HepG2 (cell line): Measurements from ENCODE around the gene CCS. TPM values are rescaled to one million over a fixed set of nuclear protein-coding genes. Genes with fewer than 3 reads are reported as not detected.

Experiments
- ARID2 ChIP-seq: sonication (generic); formaldehyde crosslinking; IDR thresholded peaks from 2 replicates; pipeline ENCODE4 v1.8.1; 2022; ENCODE audit warnings: mild to moderate bottlenecking, missing genetic modification reagents, borderline replicate concordance
- BRCA1 ChIP-seq: sonication (generic); formaldehyde crosslinking; IDR thresholded peaks from 2 replicates; pipeline ENCODE4 v1.4.0; 2020; ENCODE audit warnings: missing genetic modification reagents
- DNMT3B ChIP-seq: conservative IDR thresholded peaks from 2 replicates; pipeline ENCODE4 v1.6.1; 2016; ENCODE audit warnings: missing biosample characterization, control low read depth
- DZIP1 ChIP-seq: sonication (generic); formaldehyde crosslinking; IDR thresholded peaks from 2 replicates; pipeline ENCODE4 v1.5.0; 2020; ENCODE audit warnings: mild to moderate bottlenecking, missing genetic modification reagents
- FOXO4 ChIP-seq: sonication (generic); formaldehyde crosslinking; conservative IDR thresholded peaks from 2 replicates; pipeline ENCODE4 v1.8.1; 2023; ENCODE audit warnings: missing genetic modification reagents
- KDM2A ChIP-seq: sonication (generic); formaldehyde crosslinking; IDR thresholded peaks from 2 replicates; pipeline ENCODE4 v1.4.0; 2020; ENCODE audit warnings: low read depth, missing genetic modification reagents, borderline replicate concordance
- POGZ ChIP-seq: sonication (generic); formaldehyde crosslinking; IDR thresholded peaks from 2 replicates; pipeline ENCODE4 v1.4.0; 2020; ENCODE audit warnings: mild to moderate bottlenecking, missing genetic modification reagents
- RAD21 ChIP-seq: fragments of 450-650 bp; formaldehyde crosslinking; IDR thresholded peaks from 2 replicates; pipeline ENCODE4 v1.5.0; 2020; ENCODE audit warnings: mild to moderate bottlenecking
- REPIN1 ChIP-seq: sonication (generic); formaldehyde crosslinking; IDR thresholded peaks from 2 replicates; pipeline ENCODE4 v1.8.0; 2022; ENCODE audit warnings: missing genetic modification reagents, low read depth, mild to moderate bottlenecking, borderline replicate concordance
- STAG1 ChIP-seq: sonication (generic); formaldehyde crosslinking; IDR thresholded peaks from 2 replicates; pipeline ENCODE4 v1.4.0; 2020; ENCODE audit warnings: missing genetic modification reagents
- TBX3 ChIP-seq: fragments of 450-650 bp; IDR thresholded peaks from 2 replicates; pipeline ENCODE4 v1.6.1; 2017; ENCODE audit warnings: antibody characterized with exemption, mild to moderate bottlenecking, inconsistent platforms, borderline replicate concordance
- TOPORS ChIP-seq: sonication (generic); formaldehyde crosslinking; IDR thresholded peaks from 2 replicates; pipeline ENCODE4 v1.8.0; 2023; ENCODE audit warnings: mild to moderate bottlenecking, missing genetic modification reagents
- ZBTB14 ChIP-seq: sonication (generic); formaldehyde crosslinking; IDR thresholded peaks from 2 replicates; pipeline ENCODE4 v1.4.0; 2020; ENCODE audit warnings: missing genetic modification reagents
- ZFAT ChIP-seq: sonication (generic); formaldehyde crosslinking; conservative IDR thresholded peaks from 2 replicates; pipeline ENCODE4 v1.8.1; 2023; ENCODE audit warnings: missing genetic modification reagents, inconsistent platforms
- ZHX1 ChIP-seq: sonication (generic); formaldehyde crosslinking; IDR thresholded peaks from 2 replicates; pipeline ENCODE4 v1.8.1; 2022; ENCODE audit warnings: low read depth, mild to moderate bottlenecking, missing genetic modification reagents
- ZMYM2 ChIP-seq: sonication (generic); formaldehyde crosslinking; IDR thresholded peaks from 2 replicates; pipeline ENCODE4 v1.8.0; 2022; ENCODE audit warnings: mild to moderate bottlenecking, missing genetic modification reagents
- ZNF569 ChIP-seq: sonication (generic); formaldehyde crosslinking; IDR thresholded peaks from 2 replicates; pipeline ENCODE4 v1.5.0; 2020; ENCODE audit warnings: mild to moderate bottlenecking, missing genetic modification reagents, moderate library complexity, borderline replicate concordance
- ZNF674 ChIP-seq: sonication (generic); formaldehyde crosslinking; IDR thresholded peaks from 2 replicates; pipeline ENCODE4 v1.5.0; 2020; ENCODE audit warnings: low read depth, mild to moderate bottlenecking, missing genetic modification reagents
- ZNF7 ChIP-seq: IDR thresholded peaks from 2 replicates; pipeline ENCODE4 v1.6.1; 2016; ENCODE audit warnings: missing biosample characterization, missing genetic modification reagents
- ZSCAN25 ChIP-seq: sonication (generic); formaldehyde crosslinking; IDR thresholded peaks from 2 replicates; pipeline ENCODE4 v1.8.0; 2022; ENCODE audit warnings: mild to moderate bottlenecking, missing genetic modification reagents
- polyA plus RNA-seq, 8 experiments: library from polyadenylated mRNA; depleted of rRNA in 3 of 8; stranded (reverse) in 7 of 8; unstranded in 1 of 8; fragments of >200 nt; fragmentation: Illumina TruSeq in 4 of 8; extraction: Trizol in 4 of 8; gene quantifications; 2 replicates each; pipeline versions ENCODE4 v1.2.1 to v1.2.3, GENCODE V29; 2011 to 2016; ENCODE audit warnings: low read depth in 4 of 8, missing spikeins in 1 of 8, mixed read lengths in 1 of 8; ENCODE audit not compliant: insufficient read depth in 1 of 8
- total RNA-seq, 5 experiments: library from RNA; depleted of rRNA; stranded (reverse); fragments of >200 nt; fragmentation: Illumina TruSeq; extraction: Trizol; gene quantifications; 2 replicates each; pipeline ENCODE4 v1.2.3, GENCODE V29; 2016; ENCODE audit warnings: low read depth in 1 of 5

Gene CCS
- total and polyA plus RNA-seq, 2 of the 13 experiments (the other 11 are each of a cell fraction or from before 2014, with no cell fraction given) = 25.4 to 44.6 TPM

GRCh38 chr11:66616379-66617154, 23.6 kb downstream of the CCS start, which contains the start of gene RBM14 (continued):
- TF ChIP-seq DZIP1 (CRISPR knock-in tag) (no peak), ZSCAN25 (CRISPR knock-in tag) (peak; percentile 55; the same call in 1 of the 2 replicates), BRCA1 (peak; percentile 75; the same call in 1 of the 2 replicates), TBX3 (peak; percentile 48; the same call in 1 of the 2 replicates), RAD21 (CRISPR knock-in tag) (0 out of 2 replicates have a peak, but pooled peaks have one; percentile 15), ZHX1 (CRISPR knock-in tag) (peak; percentile 24; the same call in 1 of the 2 replicates), ZMYM2 (CRISPR knock-in tag) (0 out of 2 replicates have a peak, but pooled peaks have one; percentile 8), DNMT3B (CRISPR knock-in tag) (peak; percentile 70), TOPORS (no peak), FOXO4 (CRISPR knock-in tag) (no peak), POGZ (CRISPR knock-in tag) (peak; percentile 41; the same call in 1 of the 2 replicates), ZBTB14 (CRISPR knock-in tag) (peak; percentile 97), REPIN1 (CRISPR knock-in tag) (no peak), ARID2 (peak; percentile 90; the same call in 1 of the 2 replicates), KDM2A (CRISPR knock-in tag) (peak; percentile 91), ZNF674 (CRISPR knock-in tag) (0 out of 2 replicates have a peak, but pooled peaks have one; percentile 4), ZNF569 (CRISPR knock-in tag) (0 out of 2 replicates have a peak, but pooled peaks have one; percentile 34), STAG1 (peak; percentile 10; the same call in 1 of the 2 replicates), ZFAT (CRISPR knock-in tag) (peak; percentile 80), ZNF7 (CRISPR knock-in tag) (no peak)
